ENCODE data around the gene GIGYF2. TPM values are rescaled to one million over a fixed set of nuclear protein-coding genes. Genes with fewer than 3 reads are reported as not detected.

GIGYF2 gene
- polyA plus RNA-seq, 1 donor: 63.4 TPM

DNA sequence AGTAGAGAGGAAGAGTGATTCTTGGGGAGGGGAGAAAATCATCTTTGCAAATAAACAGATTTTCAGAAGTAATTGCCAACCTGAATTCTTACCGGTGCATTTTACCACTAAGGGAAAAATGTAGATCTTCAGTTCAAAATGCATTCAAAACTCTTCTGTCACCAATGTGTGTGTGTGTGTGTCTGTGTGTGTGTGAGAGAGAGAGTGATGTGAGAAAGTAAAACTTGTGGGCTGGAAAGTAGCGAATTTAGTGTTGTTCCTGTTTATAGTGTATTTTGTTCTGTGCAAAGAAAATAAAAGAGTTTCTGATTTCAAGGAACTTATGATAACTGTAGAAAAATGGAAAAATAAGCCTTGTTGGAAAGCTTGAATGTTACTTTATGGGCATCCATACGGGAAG lies 52.2 kb downstream of the GIGYF2 start:
- no peaks in the 10 kb centered on the region for H3K27me3 ChIP-seq (ENCODE audit: control insufficient read depth, insufficient read depth, low read length)
- DNase-seq: no peak
- WGBS (ENCODE audit: insufficient coverage, low lambda C conversion rate): 100% methylated on average over 1 of the region's 3 CpGs
- H3K27ac ChIP-seq (ENCODE audit: low read length): no peak overlapping the region
- no peak overlapping the region for H3K4me3 ChIP-seq (ENCODE audit: low read length)
- peaks cover 42% of the 10 kb centered on the region for H3K36me3 ChIP-seq (ENCODE audit: control insufficient read depth, insufficient read depth, low read length)
- no peaks in the 10 kb centered on the region for H3K4me1 ChIP-seq (ENCODE audit: control insufficient read depth, insufficient read depth, low read length)
- no peaks in the 10 kb centered on the region for H3K9me3 ChIP-seq (ENCODE audit: control insufficient read depth, low read depth, low read length)

DNA sequence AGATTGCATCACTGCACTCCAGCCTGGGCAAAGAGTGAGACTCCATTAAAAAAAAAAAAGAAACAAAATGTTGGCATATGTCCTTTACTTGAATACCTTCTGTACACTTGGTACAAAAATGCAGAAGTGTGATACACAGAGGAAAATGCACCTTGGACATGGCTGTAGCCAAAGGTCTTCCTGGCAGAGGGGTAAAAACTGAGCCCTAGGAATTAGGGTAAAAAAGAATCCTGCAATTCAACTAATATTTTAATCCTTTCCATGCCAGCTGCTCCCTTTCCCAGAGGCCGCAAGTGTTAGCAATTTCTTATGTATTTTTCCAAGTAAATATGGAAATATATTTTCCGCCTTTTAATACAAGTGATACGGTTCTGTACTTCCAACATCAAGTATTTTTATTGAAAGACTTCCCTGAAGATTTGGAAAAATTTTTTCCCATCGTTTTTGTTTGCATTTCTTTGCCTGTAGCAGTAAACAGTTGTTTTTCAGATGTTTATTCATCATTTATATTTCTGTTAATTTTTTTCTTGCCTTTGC lies 53.1 kb downstream of the GIGYF2 start:
- no peaks in the 10 kb centered on the region for H3K9me3 ChIP-seq (ENCODE audit: control insufficient read depth, low read depth, low read length)
- WGBS (ENCODE audit: insufficient coverage, low lambda C conversion rate): 85% methylated on average over 4 of the region's 4 CpGs
- peaks cover 42% of the 10 kb centered on the region for H3K36me3 ChIP-seq (ENCODE audit: control insufficient read depth, insufficient read depth, low read length)

DNA sequence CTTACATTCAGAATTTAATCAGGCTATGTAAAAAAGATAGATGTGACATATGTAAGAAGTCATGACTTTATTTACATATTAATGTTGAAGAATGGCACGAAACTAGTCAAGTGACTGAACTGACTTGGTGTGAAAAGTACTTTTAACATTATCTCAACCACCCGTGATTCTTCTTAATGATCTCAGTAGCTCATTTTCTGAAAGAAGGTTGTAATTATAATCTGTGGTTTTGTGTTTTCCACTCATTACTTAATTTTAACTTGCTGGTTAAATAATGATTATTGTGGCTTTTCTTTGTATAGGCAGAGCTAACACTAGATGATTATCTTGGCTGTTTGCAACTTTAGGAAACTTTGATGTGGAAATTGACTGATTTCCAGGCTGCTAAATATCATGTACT lies 60.8 kb downstream of the GIGYF2 start:
- peaks cover 37% of the 10 kb centered on the region for H3K36me3 ChIP-seq (ENCODE audit: control insufficient read depth, insufficient read depth, low read length)
- no peak overlapping the region for H3K27ac ChIP-seq (ENCODE audit: low read length)
- no peaks in the 10 kb centered on the region for H3K9me3 ChIP-seq (ENCODE audit: control insufficient read depth, low read depth, low read length)
- H3K4me3 ChIP-seq (ENCODE audit: low read length): no peak overlapping the region
- 100% methylated on average over 1 of the region's 2 CpGs for WGBS (ENCODE audit: insufficient coverage, low lambda C conversion rate)
- H3K27me3 ChIP-seq (ENCODE audit: control insufficient read depth, insufficient read depth, low read length): no peaks in the 10 kb centered on the region
- DNase-seq: no peak
- no peaks in the 10 kb centered on the region for H3K4me1 ChIP-seq (ENCODE audit: control insufficient read depth, insufficient read depth, low read length)

More for the DNA sequence above, 53.1 kb downstream of the GIGYF2 start:
- no peak overlapping the region for H3K4me3 ChIP-seq (ENCODE audit: low read length)
- no peaks in the 10 kb centered on the region for H3K4me1 ChIP-seq (ENCODE audit: control insufficient read depth, insufficient read depth, low read length)
- DNase-seq: no peak
- no peaks in the 10 kb centered on the region for H3K27me3 ChIP-seq (ENCODE audit: control insufficient read depth, insufficient read depth, low read length)
- no peak overlapping the region for H3K27ac ChIP-seq (ENCODE audit: low read length)

DNA sequence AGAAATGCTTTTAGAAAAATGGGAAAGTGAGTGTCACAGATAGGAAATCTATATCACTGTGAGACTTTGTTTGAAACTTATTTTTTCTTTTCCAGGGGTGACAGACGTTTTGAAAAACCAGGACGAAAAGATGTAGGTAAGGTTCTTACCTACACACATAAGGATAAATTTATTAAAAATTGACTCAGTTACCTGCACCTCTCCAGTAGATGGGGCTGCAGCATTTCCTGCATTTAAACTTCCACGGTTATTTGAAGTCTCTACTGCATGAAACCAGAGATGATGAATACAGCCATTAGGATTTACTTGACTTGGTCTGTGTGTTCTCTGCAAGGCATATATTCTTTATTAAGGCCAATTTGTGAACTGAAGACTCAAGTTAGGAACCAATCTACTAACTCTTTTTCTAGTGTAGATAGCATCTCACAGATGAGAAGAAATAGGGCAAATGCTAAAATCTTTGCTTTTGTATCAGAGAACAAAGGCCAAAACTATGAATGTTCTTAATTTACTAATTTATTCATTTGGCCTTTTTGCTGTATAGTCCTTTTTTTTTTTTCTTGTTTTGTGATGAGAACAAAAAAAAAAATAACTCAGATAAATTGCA lies 64.3 kb downstream of the GIGYF2 start:
- Histone ChIP-seq H3K36me3 (ENCODE audit: control insufficient read depth, insufficient read depth, low read length) (peaks cover 51% of the 10 kb centered on the region), H3K27ac (ENCODE audit: low read length) (no peak overlapping the region), H3K4me1 (ENCODE audit: control insufficient read depth, insufficient read depth, low read length) (no peaks in the 10 kb centered on the region), H3K9me3 (ENCODE audit: control insufficient read depth, low read depth, low read length) (no peaks in the 10 kb centered on the region), H3K4me3 (ENCODE audit: low read length) (no peak overlapping the region), H3K27me3 (ENCODE audit: control insufficient read depth, insufficient read depth, low read length) (no peaks in the 10 kb centered on the region)
- DNase-seq: peak in 1 of 2 donors; percentile 43
- 69% methylated on average over 2 of the region's 3 CpGs for WGBS (ENCODE audit: insufficient coverage, low lambda C conversion rate)

DNA sequence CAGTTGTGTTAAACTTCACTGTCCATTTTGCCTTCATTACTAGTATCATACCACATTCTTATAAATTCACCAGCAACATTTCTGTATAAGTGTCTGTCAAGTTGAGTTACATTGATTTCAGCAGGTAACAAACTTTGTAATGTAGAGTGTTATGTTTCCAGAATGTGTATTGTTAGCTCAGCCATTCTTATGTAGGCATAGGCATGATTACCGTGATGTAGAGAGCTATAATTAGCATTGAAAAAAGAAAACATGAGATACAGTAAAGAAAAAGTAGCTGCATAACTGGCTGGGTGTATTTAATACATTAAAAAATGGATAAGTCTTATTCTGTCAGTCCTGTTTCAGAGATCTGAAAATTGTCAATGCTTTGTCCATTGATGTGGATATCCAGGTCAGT lies 70.7 kb downstream of the GIGYF2 start:
- Histone ChIP-seq H3K27me3 (ENCODE audit: control insufficient read depth, insufficient read depth, low read length) (no peaks in the 10 kb centered on the region), H3K36me3 (ENCODE audit: control insufficient read depth, insufficient read depth, low read length) (peaks cover 44% of the 10 kb centered on the region), H3K9me3 (ENCODE audit: control insufficient read depth, low read depth, low read length) (no peaks in the 10 kb centered on the region), H3K27ac (ENCODE audit: low read length) (no peak overlapping the region), H3K4me3 (ENCODE audit: low read length) (no peak overlapping the region), H3K4me1 (ENCODE audit: control insufficient read depth, insufficient read depth, low read length) (no peaks in the 10 kb centered on the region)
- no peak for DNase-seq
- WGBS (ENCODE audit: insufficient coverage, low lambda C conversion rate): 100% methylated on average over 1 of the region's 1 CpG

DNA sequence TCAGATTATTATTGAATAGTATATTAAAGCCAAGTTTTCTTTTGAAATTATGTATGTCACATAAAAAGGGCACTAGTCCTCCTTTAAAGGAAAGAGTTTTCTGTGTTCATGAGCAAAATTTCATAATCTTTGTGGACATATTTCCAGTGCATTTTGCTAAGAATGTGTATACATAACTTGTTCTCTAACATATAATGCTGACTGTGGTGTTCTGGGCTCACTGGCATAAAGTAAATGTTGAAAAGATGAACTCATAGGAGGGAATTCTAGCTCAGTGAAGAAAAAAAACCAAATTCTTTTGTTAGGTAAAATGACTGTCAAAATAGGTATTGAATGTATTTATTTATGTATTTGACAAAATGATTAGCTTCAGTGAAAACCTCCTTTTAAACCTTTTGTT lies 73.1 kb downstream of the GIGYF2 start:
- H3K4me3 ChIP-seq (ENCODE audit: low read length): no peak overlapping the region
- no peaks in the 10 kb centered on the region for H3K4me1 ChIP-seq (ENCODE audit: control insufficient read depth, insufficient read depth, low read length)
- H3K27me3 ChIP-seq (ENCODE audit: control insufficient read depth, insufficient read depth, low read length): no peaks in the 10 kb centered on the region
- peaks cover 30% of the 10 kb centered on the region for H3K36me3 ChIP-seq (ENCODE audit: control insufficient read depth, insufficient read depth, low read length)
- H3K9me3 ChIP-seq (ENCODE audit: control insufficient read depth, low read depth, low read length): no peaks in the 10 kb centered on the region
- no peak overlapping the region for H3K27ac ChIP-seq (ENCODE audit: low read length)
- DNase-seq: no peak

DNA sequence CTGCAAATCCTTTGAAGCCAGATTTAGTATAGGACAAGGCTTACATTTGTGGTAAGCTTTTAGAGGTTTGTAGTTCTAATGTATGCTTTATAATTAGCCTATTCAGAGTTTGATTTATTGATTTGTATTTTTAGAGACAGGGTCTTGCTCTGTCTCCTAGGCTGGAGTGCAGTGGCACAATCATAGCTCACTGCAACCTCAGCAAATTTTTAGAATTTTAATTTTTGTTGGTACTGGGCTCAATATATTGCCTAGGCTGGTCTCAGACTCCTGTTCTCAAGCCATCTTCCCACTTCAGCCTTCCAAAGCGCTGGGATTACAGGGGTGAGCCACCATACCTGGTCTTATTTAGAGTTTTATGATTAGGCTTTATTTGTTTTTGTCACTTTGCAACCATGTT lies 74.7 kb downstream of the GIGYF2 start:
- no peak overlapping the region for H3K4me3 ChIP-seq (ENCODE audit: low read length)
- WGBS (ENCODE audit: insufficient coverage, low lambda C conversion rate): 43% methylated on average over 1 of the region's 1 CpG
- peak overlapping the region; percentile 85 for H3K27ac ChIP-seq (ENCODE audit: low read length)
- no peaks in the 10 kb centered on the region for H3K27me3 ChIP-seq (ENCODE audit: control insufficient read depth, insufficient read depth, low read length)
- no peak for DNase-seq
- H3K9me3 ChIP-seq (ENCODE audit: control insufficient read depth, low read depth, low read length): no peaks in the 10 kb centered on the region
- H3K36me3 ChIP-seq (ENCODE audit: control insufficient read depth, insufficient read depth, low read length): peaks cover 21% of the 10 kb centered on the region
- no peaks in the 10 kb centered on the region for H3K4me1 ChIP-seq (ENCODE audit: control insufficient read depth, insufficient read depth, low read length)

DNA sequence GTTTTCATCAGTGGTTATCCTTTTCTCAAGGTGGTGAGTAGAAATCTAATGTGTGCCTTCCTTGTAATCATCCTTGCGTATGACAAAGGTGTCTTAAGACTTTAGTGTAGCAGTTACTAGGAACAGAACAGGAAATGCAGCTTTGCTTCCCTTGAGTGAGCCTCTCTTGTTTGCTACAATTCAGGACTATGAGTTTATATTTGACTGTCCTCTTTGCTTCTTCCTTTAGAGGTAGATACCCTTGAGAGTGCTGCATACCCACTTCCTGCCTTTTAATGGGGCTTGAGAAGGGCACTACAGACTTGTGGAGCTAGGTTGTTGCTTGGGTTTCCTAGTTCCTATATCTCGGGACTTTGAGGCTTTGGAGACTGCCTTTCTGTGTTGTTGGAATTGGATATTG lies 75.4 kb downstream of the GIGYF2 start:
- Histone ChIP-seq H3K9me3 (ENCODE audit: control insufficient read depth, low read depth, low read length) (no peaks in the 10 kb centered on the region), H3K36me3 (ENCODE audit: control insufficient read depth, insufficient read depth, low read length) (peaks cover 21% of the 10 kb centered on the region), H3K27ac (ENCODE audit: low read length) (peak overlapping the region; percentile 85), H3K4me1 (ENCODE audit: control insufficient read depth, insufficient read depth, low read length) (peaks cover 5% of the 10 kb centered on the region), H3K27me3 (ENCODE audit: control insufficient read depth, insufficient read depth, low read length) (no peaks in the 10 kb centered on the region), H3K4me3 (ENCODE audit: low read length) (no peak overlapping the region)
- peak in 1 of 2 donors; percentile 55 for DNase-seq
- no CpG with 5 or more reads among the region's 2 CpGs for WGBS (ENCODE audit: insufficient coverage, low lambda C conversion rate)

DNA sequence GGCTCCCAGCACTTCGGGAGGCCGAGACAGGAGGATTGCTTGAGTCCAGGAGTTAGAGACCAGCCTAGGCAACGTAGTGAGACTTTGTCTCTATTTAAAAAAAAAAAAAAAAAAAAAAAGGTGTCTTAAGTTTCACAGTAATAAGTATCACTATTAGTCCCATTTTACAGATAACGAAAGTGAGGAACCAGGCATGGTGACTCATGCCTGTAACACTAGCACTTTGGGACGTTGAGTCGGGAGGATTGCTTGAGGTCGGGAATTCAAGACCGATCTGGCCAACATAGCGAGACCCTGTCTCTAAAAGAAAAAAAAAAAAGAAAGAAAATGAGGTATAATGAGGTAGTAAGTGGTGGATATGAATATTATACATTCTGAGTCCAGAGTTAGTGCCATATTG lies 76.7 kb downstream of the GIGYF2 start:
- H3K4me1 ChIP-seq (ENCODE audit: control insufficient read depth, insufficient read depth, low read length): peaks cover 17% of the 10 kb centered on the region
- no peak for DNase-seq
- H3K36me3 ChIP-seq (ENCODE audit: control insufficient read depth, insufficient read depth, low read length): peaks cover 13% of the 10 kb centered on the region
- H3K27me3 ChIP-seq (ENCODE audit: control insufficient read depth, insufficient read depth, low read length): no peaks in the 10 kb centered on the region
- peak overlapping the region; percentile 85 for H3K27ac ChIP-seq (ENCODE audit: low read length)
- peak overlapping the region; percentile 61 for H3K4me3 ChIP-seq (ENCODE audit: low read length)
- 95% methylated on average over 4 of the region's 9 CpGs for whole genome bisulfite sequencing (ENCODE audit: insufficient coverage, low lambda C conversion rate)
- no peaks in the 10 kb centered on the region for H3K9me3 ChIP-seq (ENCODE audit: control insufficient read depth, low read depth, low read length)

DNA sequence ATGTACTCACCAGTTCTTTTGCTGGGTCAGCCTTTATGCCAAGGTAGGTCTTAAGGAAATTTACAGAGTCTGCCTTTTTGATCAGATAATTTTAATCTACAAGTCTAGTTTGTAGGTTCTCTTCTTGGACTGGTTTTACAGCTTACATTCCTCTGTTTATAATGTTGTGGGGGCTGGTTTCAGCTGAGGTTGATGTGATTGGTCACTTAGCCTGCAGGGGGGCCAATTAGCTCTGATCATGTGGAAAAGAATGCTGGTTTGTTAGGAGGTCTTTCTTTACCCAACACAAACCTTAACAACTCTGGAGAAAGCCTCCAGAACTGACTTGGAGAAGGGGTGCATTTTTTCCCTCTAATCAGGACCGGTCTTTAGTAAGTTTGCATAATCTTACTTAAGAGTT lies 79.3 kb downstream of the GIGYF2 start, which contains the start of gene KCNJ13:
Gene KCNJ13 (minus strand): TSS at position 131 of the 400 bp plus-strand sequence. CDS start 5,203 bp downstream, outside the sequence.
- no CpG with 5 or more reads among the region's 1 CpG for WGBS (ENCODE audit: insufficient coverage, low lambda C conversion rate)
- Histone ChIP-seq H3K36me3 (ENCODE audit: control insufficient read depth, insufficient read depth, low read length) (peaks cover 2% of the 10 kb centered on the region), H3K4me1 (ENCODE audit: control insufficient read depth, insufficient read depth, low read length) (peaks cover 40% of the 10 kb centered on the region), H3K27ac (ENCODE audit: low read length) (peak within 1 kb of the TSS; percentile 85), H3K4me3 (ENCODE audit: low read length) (peak within 1 kb of the TSS; percentile 61), H3K27me3 (ENCODE audit: control insufficient read depth, insufficient read depth, low read length) (no peaks in the 10 kb centered on the region), H3K9me3 (ENCODE audit: control insufficient read depth, low read depth, low read length) (no peaks in the 10 kb centered on the region)
- DNase-seq: peak; percentile 85 to 91

DNA sequence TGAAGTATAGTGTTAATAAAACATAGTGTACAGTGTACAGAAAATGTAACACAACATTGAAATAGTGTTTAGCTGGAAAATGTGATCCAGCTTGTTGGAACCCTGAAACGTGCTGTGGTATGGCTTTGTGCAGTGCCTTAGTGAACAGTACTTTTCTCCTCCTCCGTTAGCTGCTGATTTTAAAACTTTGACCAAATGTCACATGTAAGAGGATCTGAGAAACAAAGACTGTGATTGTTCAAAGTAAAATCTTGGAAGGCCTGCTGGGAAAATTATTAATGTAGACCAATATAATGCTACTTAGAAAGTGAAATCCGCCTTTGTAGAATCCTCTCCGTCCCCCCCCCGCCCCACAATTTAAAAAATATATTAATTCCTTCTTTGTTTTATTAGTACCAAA lies 80.1 kb downstream of the GIGYF2 start:
- peaks cover 44% of the 10 kb centered on the region for H3K4me1 ChIP-seq (ENCODE audit: control insufficient read depth, insufficient read depth, low read length)
- H3K27me3 ChIP-seq (ENCODE audit: control insufficient read depth, insufficient read depth, low read length): no peaks in the 10 kb centered on the region
- no peaks in the 10 kb centered on the region for H3K9me3 ChIP-seq (ENCODE audit: control insufficient read depth, low read depth, low read length)

More for the DNA sequence above, 80.1 kb downstream of the GIGYF2 start:
- peak overlapping the region; percentile 61 for H3K4me3 ChIP-seq (ENCODE audit: low read length)
- H3K27ac ChIP-seq (ENCODE audit: low read length): peak overlapping the region; percentile 85
- peaks cover 2% of the 10 kb centered on the region for H3K36me3 ChIP-seq (ENCODE audit: control insufficient read depth, insufficient read depth, low read length)
- DNase-seq: peak in 1 of 2 donors; percentile 50
- WGBS (ENCODE audit: insufficient coverage, low lambda C conversion rate): no CpG with 5 or more reads among the region's 5 CpGs

Data from large intestine (tissue), 3 donors.